ENCODE results near the gene CHST7.

- no peak for TF ChIP-seq CTCF (IDR thresholded peaks at IDR 0.05 in 2 of 3, conservative IDR thresholded peaks at IDR 0.05 in 1 of 3; ENCODE audit: control insufficient read depth in 2 of 3, extremely low read depth in 1 of 3, insufficient read depth in 1 of 3, low read depth in 3 of 3, low read length in 3 of 3)
- TF ChIP-seq REST (IDR thresholded peaks at IDR 0.05; ENCODE audit: low read depth, low read length): no peak
- TF ChIP-seq NFIC (IDR thresholded peaks at IDR 0.05; ENCODE audit: low read depth, low read length): no peak
- TF ChIP-seq SKIL (IDR thresholded peaks at IDR 0.05; ENCODE audit: low read depth, poor library complexity, severe bottlenecking): no peak
- no peak for TF ChIP-seq CHD1 (IDR thresholded peaks at IDR 0.05; ENCODE audit: low read depth, low read length)
Observed at GRCh38 chrX:46547857-46548256, 25.7 kb upstream of the CHST7 start.

Data from GM12878 (cell line).